ENCODE measurements around the gene TMEM143. TPM values are rescaled to one million over a fixed set of nuclear protein-coding genes. Genes with fewer than 3 reads are reported as not detected.
A peak's percentile ranks its signal among the peaks of the same experiment; 100 is the strongest.

Gene TMEM143
- total RNA-seq, 2 donors from 2014 or later = 20.4 to 43.8 TPM

DNA sequence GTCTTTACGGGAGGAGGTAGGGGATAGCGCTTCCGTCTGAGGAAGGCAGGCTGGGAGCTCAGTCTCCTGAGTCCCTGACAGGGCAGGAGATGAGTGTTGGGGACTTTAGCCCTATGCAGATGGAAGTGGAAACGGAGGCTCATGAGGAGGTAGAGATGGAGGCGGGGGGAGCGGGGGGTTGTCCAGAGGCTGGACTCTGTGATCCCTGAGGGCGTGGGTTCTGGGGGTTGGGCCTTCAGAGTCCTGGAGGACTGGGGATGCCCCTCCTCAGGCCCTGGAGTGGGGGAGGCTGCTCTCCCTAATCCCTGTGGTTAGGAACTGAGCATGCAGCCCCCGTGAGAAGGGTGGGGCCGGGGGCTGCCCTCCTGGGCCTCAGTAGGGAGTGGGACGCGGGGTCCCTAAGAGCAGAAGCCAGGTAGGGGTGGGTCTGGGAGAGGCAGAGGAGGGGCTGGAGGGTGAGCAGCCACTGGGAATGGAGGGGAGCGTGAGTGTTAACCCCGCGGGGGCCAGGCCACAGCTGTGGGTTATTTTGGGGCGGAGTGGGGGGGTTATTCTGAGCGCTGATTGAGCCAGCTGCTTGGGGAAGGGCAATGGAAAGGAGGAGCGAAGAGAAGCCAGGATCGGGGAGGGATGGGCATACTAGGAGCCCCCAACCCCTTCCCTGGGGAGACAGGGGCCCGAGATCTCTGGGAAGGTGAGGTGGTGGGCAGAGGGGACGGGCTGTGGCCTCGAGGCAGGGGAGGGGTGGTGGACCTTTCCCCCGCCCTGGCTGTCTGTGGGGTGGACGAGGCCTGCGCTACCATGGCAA lies 32.5 kb upstream of the TMEM143 start:
- H3K27me3 ChIP-seq = peaks cover 29 to 43% of the 10 kb centered on the region in 2 donors
- no peaks in the 10 kb centered on the region for H3K9me3 ChIP-seq
- H3K4me3 ChIP-seq = no peak overlapping the region
- DNase-seq (ENCODE audit: low spot score) = no peak
- TF ChIP-seq, protein P1, sequence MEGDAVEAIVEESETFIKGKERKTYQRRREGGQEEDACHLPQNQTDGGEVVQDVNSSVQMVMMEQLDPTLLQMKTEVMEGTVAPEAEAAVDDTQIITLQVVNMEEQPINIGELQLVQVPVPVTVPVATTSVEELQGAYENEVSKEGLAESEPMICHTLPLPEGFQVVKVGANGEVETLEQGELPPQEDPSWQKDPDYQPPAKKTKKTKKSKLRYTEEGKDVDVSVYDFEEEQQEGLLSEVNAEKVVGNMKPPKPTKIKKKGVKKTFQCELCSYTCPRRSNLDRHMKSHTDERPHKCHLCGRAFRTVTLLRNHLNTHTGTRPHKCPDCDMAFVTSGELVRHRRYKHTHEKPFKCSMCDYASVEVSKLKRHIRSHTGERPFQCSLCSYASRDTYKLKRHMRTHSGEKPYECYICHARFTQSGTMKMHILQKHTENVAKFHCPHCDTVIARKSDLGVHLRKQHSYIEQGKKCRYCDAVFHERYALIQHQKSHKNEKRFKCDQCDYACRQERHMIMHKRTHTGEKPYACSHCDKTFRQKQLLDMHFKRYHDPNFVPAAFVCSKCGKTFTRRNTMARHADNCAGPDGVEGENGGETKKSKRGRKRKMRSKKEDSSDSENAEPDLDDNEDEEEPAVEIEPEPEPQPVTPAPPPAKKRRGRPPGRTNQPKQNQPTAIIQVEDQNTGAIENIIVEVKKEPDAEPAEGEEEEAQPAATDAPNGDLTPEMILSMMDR (IDR thresholded peaks at IDR 0.05) = no peak
- no peaks in the 10 kb centered on the region for H3K36me3 ChIP-seq
- peaks cover 0 to 28% of the 10 kb centered on the region in 2 donors for H3K4me1 ChIP-seq
- no peak overlapping the region for H3K27ac ChIP-seq

DNA sequence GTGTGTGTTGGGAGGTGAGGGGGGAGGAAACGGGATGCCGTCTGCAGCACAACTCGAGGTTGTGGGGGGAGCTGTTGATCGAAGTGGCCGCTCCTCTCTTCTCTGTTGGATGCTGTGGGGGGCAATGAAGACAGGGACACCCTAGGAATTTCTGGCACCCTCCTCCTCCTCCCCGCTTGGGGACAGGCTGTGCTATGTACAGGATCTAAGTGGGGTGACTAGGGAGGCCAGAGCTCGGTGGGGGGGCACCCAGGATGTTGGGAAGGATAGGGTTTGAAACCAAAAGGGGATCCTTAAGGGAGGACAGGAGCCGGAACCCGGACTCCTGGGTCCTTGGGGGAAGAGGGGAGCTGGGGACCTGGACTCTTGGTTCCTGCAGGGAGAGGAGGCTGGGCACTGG lies 31.8 kb upstream of the TMEM143 start:
- no peak overlapping the region for H3K27ac ChIP-seq
- peaks cover 0 to 28% of the 10 kb centered on the region in 2 donors for H3K4me1 ChIP-seq
- no peaks in the 10 kb centered on the region for H3K9me3 ChIP-seq
- no peak overlapping the region for H3K4me3 ChIP-seq
- no peaks in the 10 kb centered on the region for H3K36me3 ChIP-seq
- H3K27me3 ChIP-seq = peaks cover 29 to 43% of the 10 kb centered on the region in 2 donors
- TF ChIP-seq, protein P1 (IDR thresholded peaks at IDR 0.05) = no peak
- no peak for DNase-seq (ENCODE audit: low spot score)

DNA sequence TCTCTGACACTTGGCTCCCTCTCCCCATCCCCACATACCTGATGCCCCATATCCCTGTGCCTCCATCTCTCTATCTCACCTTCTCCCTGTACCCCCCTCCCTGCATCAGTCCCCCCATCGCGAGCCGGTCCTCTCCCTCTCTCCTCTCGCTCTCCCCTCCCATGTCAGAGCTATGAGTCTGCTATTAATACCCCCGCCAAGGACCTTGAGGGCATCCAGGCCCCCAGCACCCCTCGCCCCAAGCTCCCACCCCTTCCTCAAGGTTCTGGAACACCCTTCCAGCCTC lies 31.4 kb upstream of the TMEM143 start:
- Histone ChIP-seq H3K9me3 (no peaks in the 10 kb centered on the region), H3K27ac (no peak overlapping the region), H3K27me3 (peaks cover 29 to 43% of the 10 kb centered on the region in 2 donors), H3K36me3 (no peaks in the 10 kb centered on the region), H3K4me3 (no peak overlapping the region), H3K4me1 (peaks cover 0 to 32% of the 10 kb centered on the region in 2 donors)
- no peak for DNase-seq (ENCODE audit: low spot score)
- TF ChIP-seq, protein P1 (IDR thresholded peaks at IDR 0.05) = no peak

DNA sequence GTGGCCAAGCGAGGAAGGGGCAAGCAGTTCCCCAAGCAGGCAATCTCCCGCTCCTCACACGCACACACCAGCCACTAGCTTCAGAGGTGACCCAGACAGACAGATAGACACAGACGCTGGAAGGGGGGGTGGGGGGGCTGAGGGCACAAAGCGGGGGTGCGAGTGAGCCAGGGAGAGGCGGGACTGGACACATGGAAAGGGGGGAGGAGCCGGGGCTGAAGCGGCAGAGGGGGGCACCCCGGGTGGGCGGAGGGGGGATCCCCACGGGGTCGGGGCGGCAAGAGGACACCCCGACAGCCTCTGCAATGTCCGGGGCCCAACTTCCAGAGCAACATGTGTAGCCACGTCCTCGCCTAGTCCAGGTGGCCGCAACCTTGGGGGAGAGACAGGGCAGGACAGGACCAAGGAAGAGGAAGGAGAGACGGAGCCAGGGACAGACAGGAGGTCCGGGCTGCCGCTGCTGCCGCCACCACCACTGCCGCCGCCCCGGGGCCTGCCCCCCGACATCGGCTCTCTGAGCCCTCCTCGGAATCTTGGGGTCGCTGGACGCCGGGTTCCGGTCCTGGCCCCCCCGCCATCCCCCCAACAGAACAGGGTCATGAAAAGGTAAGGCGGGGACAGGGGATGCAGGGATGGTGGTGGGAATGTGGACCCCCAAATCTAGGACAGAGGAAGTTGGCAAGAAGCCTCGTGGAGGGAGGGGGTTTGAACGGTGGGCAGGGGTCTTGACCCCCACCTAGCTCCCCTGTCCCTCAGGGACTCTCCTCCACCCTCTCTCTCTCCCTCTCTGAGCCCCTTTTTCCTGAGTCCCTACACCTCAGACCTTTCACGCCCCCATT lies 30.8 kb upstream of the TMEM143 start:
- Histone ChIP-seq H3K27ac (no peak overlapping the region), H3K9me3 (no peaks in the 10 kb centered on the region), H3K4me3 (peak overlapping the region in 1 of 2 donors; percentile 15), H3K4me1 (peaks cover 0 to 38% of the 10 kb centered on the region in 2 donors), H3K36me3 (no peaks in the 10 kb centered on the region), H3K27me3 (peaks cover 29 to 43% of the 10 kb centered on the region in 2 donors)
- TF ChIP-seq, protein P1 (IDR thresholded peaks at IDR 0.05) = no peak
- no peak for DNase-seq (ENCODE audit: low spot score)

DNA sequence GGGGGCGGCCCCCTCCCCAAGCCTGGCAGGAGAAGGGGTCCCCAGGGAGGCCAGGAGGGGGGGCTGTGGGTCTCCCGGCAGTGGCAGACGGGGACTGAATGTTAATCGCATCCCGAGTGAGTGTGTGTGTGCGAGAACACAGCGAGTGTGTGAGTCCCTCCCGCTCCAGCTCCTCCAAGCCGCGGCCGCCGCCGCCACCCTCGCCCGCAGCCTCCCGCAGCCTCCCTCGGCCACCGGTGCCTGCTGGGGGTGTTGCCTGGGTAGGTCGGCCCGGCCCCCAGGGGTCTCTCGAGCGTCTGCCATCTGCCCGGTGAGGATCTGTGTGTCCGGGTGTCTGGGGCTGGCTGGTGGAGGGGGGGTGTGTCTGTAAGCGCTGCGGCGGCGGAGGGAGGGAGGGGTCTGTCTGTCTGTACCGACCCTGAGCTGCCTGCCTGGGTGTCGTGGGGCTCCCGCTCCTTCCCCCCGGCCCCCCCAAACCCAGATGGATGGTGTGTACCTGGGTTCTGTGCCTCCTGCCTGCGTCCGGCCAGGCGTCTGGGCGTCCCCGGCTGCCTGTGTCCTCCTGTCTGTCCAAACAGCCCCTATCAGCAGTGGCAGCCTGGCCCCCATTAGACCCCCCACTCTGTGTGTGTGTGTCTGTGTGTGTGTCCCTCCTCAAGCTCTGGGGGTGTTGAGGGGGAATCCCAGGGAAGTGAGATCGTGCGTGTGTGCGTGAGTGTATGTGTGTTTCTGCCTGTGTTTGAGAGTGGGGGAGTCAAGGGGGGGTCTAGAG lies 30.0 kb upstream of the TMEM143 start, which contains the start of gene GRIN2D:
Gene GRIN2D (plus strand): TSS at position 110 of the 772 bp plus-strand sequence. CDS start 4,725 bp downstream, outside the sequence.
- Histone ChIP-seq H3K27me3 (peaks cover 29 to 43% of the 10 kb centered on the region in 2 donors), H3K27ac (no peak within 1 kb of the TSS), H3K4me3 (peak within 1 kb of the TSS in 1 of 2 donors; percentile 15), H3K9me3 (no peaks in the 10 kb centered on the region), H3K4me1 (peaks cover 0 to 43% of the 10 kb centered on the region in 2 donors), H3K36me3 (peaks cover 7% of the 10 kb centered on the region)
- TF ChIP-seq, protein P1 (IDR thresholded peaks at IDR 0.05) = no peak
- no peak for DNase-seq (ENCODE audit: low spot score)

All from right atrium auricular region (tissue), 2 donors.